Measurements from ENCODE around the gene SARS1.

Gene SARS1

DNA sequence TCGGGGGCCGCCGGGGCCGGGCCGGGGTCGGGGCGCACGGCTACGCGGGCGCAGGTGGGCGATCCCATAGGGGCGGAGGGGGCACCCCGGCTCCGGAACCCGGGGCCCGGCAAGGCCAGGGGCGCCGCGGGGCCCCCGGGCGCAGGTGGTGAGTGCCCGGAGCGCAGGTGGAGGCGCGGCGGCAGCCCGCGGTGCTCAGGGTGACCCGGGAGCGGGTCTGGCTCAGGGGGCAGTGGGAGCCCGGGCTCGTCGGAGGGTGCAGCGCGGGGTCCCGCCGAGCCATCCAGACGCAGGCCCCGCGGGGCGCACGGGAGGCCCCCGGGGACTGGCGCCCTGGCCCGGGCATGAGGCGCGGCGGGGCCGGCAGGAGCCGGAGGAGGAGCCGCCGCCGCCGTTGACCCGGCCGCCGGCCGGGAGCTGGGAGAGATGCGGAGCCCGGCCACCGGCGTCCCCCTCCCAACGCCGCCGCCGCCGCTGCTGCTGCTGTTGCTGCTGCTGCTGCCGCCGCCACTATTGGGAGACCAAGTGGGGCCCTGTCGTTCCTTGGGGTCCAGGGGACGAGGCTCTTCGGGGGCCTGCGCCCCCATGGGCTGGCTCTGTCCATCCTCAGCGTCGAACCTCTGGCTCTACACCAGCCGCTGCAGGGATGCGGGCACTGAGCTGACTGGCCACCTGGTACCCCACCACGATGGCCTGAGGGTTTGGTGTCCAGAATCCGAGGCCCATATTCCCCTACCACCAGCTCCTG lies 36.1 kb downstream of the SARS1 start:
- H3K27me3 Mint-ChIP-seq: peaks cover 29% of the 10 kb centered on the region

DNA sequence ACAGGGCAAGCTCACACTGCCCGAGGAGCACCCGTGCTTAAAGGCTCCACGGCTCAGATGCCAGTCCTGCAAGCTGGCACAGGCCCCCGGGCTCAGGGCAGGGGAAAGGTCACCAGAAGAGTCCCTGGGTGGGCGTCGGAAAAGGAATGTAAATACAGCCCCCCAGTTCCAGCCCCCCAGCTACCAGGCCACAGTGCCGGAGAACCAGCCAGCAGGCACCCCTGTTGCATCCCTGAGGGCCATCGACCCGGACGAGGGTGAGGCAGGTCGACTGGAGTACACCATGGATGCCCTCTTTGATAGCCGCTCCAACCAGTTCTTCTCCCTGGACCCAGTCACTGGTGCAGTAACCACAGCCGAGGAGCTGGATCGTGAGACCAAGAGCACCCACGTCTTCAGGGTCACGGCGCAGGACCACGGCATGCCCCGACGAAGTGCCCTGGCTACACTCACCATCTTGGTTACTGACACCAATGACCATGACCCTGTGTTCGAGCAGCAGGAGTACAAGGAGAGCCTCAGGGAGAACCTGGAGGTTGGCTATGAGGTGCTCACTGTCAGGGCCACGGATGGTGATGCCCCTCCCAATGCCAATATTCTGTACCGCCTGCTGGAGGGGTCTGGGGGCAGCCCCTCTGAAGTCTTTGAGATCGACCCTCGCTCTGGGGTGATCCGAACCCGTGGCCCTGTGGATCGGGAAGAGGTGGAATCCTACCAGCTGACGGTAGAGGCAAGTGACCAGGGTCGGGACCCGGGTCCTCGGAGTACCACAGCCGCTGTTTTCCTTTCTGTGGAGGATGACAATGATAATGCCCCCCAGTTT lies 36.9 kb downstream of the SARS1 start:
- H3K27ac Mint-ChIP-seq: no peak overlapping the region
- H3K27me3 Mint-ChIP-seq: peaks cover 28% of the 10 kb centered on the region
- H3K9me3 Mint-ChIP-seq: no peaks in the 10 kb centered on the region
- DNase-seq (no peak), ATAC-seq (no peak)
- H3K4me1 Mint-ChIP-seq: peaks cover 35% of the 10 kb centered on the region
- H3K4me3 Mint-ChIP-seq: peak overlapping the region; percentile 35 to 57

More for the DNA sequence above, 36.1 kb downstream of the SARS1 start:
- ATAC-seq (peak; percentile 66), DNase-seq (peak in 1 of 2 donors; percentile 29)
- H3K4me3 Mint-ChIP-seq: peak overlapping the region; percentile 35 to 57
- H3K27ac Mint-ChIP-seq: no peak overlapping the region
- peaks cover 35% of the 10 kb centered on the region for H3K4me1 Mint-ChIP-seq
- no peaks in the 10 kb centered on the region for H3K9me3 Mint-ChIP-seq

DNA sequence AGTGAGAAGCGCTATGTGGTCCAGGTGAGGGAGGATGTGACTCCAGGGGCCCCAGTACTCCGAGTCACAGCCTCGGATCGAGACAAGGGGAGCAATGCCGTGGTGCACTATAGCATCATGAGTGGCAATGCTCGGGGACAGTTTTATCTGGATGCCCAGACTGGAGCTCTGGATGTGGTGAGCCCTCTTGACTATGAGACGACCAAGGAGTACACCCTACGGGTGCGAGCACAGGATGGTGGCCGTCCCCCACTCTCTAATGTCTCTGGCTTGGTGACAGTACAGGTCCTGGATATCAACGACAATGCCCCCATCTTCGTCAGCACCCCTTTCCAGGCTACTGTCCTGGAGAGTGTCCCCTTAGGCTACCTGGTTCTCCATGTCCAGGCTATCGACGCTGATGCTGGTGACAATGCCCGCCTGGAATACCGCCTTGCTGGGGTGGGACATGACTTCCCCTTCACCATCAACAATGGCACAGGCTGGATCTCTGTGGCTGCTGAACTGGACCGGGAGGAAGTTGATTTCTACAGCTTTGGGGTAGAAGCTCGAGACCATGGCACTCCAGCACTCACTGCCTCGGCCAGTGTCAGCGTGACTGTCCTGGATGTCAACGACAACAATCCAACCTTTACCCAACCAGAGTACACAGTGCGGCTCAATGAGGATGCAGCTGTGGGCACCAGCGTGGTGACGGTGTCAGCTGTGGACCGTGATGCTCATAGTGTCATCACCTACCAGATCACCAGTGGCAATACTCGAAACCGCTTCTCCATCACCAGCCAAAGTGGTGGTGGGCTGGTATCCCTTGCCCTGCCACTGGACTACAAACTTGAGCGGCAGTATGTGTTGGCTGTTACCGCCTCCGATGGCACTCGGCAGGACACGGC lies 37.8 kb downstream of the SARS1 start:
- no peaks in the 10 kb centered on the region for H3K9me3 Mint-ChIP-seq
- DNase-seq (no peak), ATAC-seq (no peak)
- H3K27me3 Mint-ChIP-seq: peaks cover 28% of the 10 kb centered on the region
- H3K27ac Mint-ChIP-seq: no peak overlapping the region
- H3K4me1 Mint-ChIP-seq: peaks cover 35% of the 10 kb centered on the region
- no peak overlapping the region for H3K4me3 Mint-ChIP-seq

DNA sequence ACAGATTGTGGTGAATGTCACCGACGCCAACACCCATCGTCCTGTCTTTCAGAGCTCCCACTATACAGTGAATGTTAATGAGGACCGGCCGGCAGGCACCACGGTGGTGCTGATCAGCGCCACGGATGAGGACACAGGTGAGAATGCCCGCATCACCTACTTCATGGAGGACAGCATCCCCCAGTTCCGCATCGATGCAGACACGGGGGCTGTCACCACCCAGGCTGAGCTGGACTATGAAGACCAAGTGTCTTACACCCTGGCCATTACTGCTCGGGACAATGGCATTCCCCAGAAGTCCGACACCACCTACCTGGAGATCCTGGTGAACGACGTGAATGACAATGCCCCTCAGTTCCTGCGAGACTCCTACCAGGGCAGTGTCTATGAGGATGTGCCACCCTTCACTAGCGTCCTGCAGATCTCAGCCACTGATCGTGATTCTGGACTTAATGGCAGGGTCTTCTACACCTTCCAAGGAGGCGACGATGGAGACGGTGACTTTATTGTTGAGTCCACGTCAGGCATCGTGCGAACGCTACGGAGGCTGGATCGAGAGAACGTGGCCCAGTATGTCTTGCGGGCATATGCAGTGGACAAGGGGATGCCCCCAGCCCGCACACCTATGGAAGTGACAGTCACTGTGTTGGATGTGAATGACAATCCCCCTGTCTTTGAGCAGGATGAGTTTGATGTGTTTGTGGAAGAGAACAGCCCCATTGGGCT lies 38.6 kb downstream of the SARS1 start:
- Mint-ChIP-seq H3K27ac (no peak overlapping the region), H3K4me3 (no peak overlapping the region), H3K4me1 (peaks cover 38% of the 10 kb centered on the region), H3K27me3 (peaks cover 21% of the 10 kb centered on the region), H3K9me3 (no peaks in the 10 kb centered on the region)
- ATAC-seq (no peak), DNase-seq (no peak)

DNA sequence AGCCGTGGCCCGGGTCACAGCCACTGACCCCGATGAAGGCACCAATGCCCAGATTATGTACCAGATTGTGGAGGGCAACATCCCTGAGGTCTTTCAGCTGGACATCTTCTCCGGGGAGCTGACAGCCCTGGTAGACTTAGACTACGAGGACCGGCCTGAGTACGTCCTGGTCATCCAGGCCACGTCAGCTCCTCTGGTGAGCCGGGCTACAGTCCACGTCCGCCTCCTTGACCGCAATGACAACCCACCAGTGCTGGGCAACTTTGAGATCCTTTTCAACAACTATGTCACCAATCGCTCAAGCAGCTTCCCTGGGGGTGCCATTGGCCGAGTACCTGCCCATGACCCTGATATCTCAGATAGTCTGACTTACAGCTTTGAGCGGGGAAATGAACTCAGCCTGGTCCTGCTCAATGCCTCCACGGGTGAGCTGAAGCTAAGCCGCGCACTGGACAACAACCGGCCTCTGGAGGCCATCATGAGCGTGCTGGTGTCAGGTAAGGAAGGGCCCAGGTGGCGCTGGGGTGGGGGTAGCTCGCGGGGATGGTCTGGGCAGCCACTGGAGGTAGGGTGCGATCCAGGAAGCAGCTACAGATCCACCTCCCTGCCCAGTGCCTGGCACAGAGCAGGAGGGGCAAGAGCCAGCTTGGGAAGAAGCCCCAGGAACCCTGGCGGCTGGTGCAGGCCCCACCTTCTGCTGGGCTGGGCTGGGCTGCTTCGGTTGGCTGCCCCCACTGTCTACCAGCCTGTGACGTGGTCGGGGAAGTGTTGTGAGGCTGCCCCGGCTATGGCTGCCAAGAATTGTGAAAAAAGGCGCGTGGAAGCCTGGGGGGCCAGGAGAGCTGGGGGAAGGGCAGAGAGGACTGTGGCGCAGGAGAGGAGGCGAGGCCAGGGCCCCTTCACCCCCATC lies 39.4 kb downstream of the SARS1 start:
- no peak overlapping the region for H3K4me3 Mint-ChIP-seq
- no peaks in the 10 kb centered on the region for H3K9me3 Mint-ChIP-seq
- DNase-seq (no peak), ATAC-seq (no peak)
- peaks cover 44% of the 10 kb centered on the region for H3K4me1 Mint-ChIP-seq
- H3K27me3 Mint-ChIP-seq: peaks cover 13% of the 10 kb centered on the region
- H3K27ac Mint-ChIP-seq: no peak overlapping the region

DNA sequence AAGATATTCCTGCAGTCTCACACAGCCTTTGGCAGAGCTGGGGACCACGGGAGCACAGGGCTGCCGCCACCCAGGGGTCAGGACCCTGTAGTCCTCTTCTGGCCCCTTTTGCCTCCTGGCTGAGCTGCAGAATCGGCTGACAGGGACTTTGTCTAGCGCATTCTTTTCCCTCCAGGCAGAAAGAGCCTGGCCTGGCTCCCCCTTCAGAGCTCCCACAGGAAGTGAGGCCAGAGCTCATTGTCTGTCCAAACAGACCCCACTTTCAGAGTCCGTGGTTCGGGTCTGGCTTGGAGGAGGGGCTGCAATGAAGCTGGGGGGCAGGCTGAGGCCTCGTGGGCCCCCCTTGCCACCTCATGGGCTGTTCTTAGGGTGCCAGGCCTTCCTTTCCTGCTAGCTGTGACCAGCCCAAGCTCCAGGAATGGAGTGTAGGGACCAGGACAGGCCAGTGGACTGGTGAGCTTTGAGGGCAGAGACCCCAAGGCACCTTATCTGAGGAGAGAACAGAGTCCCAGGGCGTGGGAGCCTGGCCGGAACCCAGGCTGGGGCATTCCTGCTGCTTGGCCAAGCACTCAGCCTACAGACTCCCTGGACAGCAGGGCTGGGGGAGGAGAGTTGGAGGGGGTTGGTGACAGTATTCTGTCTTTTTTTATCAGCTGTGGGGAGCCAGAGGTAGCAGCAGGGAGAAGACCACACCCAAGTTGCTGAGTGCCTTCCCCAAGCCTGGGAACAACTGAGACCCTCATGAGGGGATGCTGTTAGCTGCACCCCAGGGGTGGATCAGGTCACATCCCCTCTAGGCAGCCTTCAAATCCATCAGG lies 40.3 kb downstream of the SARS1 start:
- peaks cover 12% of the 10 kb centered on the region for H3K27me3 Mint-ChIP-seq
- no peaks in the 10 kb centered on the region for H3K9me3 Mint-ChIP-seq
- no peak for ATAC-seq
- no peak overlapping the region for H3K4me3 Mint-ChIP-seq
- H3K27ac Mint-ChIP-seq: peak overlapping the region; percentile 57 to 64
- DNase-seq: no peak
- H3K4me1 Mint-ChIP-seq: peaks cover 40% of the 10 kb centered on the region

DNA sequence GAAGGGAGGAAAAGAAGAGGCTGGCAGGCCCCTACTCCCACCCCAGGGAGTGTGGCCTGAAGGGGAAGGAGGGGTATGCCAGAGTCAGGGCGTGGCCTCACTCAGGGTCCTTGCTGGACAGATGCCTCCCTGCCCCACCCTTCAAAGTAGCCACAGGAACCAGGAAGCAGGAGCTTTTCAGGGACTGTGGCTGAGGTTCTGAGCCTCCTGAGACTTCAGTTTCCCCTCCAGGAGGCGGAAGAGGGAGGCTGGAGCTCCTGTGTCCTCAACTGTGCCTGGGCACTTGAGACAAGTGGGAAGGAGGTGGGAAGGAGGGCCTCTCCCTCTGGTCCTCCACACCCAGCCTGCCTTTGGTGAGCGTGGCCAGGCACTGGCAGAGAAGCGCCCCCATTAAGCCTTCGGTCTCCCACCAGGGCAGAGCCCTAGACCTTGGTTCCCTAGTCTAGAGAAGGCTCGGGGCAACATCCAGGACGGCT lies 40.9 kb downstream of the SARS1 start:
- no peak overlapping the region for H3K27ac Mint-ChIP-seq
- DNase-seq: no peak
- no peaks in the 10 kb centered on the region for H3K9me3 Mint-ChIP-seq
- no peak for ATAC-seq
- H3K4me1 Mint-ChIP-seq: peaks cover 37% of the 10 kb centered on the region
- peaks cover 12% of the 10 kb centered on the region for H3K27me3 Mint-ChIP-seq
- H3K4me3 Mint-ChIP-seq: no peak overlapping the region

DNA sequence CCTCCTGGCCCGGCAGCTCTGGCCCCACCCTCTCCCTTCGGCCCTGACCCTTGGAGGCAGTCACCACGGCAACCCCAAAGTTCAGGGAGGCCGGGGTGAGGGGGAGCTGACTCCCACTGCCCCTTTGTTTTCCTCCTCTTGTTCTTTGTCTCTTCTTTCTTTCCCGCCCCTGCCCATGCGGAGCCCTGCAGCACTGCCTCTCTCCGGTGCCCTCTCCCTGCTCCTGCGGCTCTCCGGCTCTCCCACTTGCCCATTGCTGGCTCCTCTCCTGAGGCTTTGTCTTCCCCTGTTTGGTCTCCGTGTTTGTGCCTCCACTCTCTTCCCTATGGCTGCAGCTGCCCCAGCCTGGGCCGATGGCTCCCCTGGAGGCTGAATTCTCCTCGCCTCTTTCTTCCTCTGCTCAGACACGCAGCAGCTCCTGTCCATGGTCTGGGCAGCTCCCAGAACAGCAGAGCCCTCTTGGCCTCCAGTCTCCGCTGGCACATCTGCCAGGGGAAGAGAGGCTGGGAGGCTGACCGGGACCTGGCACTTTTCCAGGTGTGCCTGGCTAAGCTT lies 41.5 kb downstream of the SARS1 start:
- Mint-ChIP-seq H3K4me1 (peaks cover 36% of the 10 kb centered on the region), H3K9me3 (no peaks in the 10 kb centered on the region), H3K27me3 (peaks cover 11% of the 10 kb centered on the region), H3K27ac (no peak overlapping the region), H3K4me3 (no peak overlapping the region)
- ATAC-seq (no peak), DNase-seq (no peak)

DNA sequence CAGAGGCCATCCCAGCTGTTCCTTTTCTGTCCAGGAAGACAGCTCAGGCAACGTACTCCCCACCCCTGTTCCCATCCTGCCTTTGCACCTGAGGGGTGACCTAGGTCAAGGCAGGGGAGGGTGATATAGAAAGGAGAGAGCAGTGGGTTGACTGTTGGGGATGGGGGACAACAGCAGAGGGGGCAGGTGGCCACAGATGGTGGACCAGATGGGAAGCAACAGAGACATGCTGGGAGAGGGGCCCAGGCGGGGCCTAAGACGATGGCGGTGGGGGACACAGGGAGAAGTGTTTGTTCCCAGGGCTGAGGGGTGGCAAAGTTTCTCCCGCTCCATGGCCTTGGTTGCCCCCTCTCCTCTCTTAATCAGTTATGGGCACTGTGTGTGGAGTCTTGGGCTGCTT lies 42.0 kb downstream of the SARS1 start:
- no peak for ATAC-seq

DNA sequence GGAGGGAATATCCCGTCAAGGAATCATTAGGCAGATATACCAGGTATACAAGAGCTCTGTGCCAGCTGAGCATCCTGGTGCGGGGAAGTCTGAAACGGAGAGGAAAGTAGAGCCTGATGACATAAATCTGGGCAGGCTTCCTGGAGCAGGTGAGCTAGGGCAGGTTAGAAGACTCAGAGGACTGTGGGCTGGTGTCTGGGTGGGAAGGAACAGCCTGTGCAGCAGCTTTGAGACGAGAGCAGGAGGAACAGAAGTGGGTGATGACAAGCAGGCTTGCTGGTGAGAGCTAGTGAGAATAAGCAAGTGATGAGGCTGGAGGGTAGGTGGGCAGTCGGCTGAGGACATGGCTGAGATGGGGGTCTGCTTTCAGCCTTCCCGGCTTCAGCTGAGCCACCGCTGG lies 42.4 kb downstream of the SARS1 start:
- H3K4me3 Mint-ChIP-seq: no peak overlapping the region
- peaks cover 27% of the 10 kb centered on the region for H3K4me1 Mint-ChIP-seq

More for the DNA sequence above, 42.0 kb downstream of the SARS1 start:
- Mint-ChIP-seq H3K9me3 (no peaks in the 10 kb centered on the region), H3K4me1 (peaks cover 31% of the 10 kb centered on the region), H3K27me3 (peaks cover 6% of the 10 kb centered on the region), H3K4me3 (no peak overlapping the region), H3K27ac (peak overlapping the region in 1 of 2 donors; percentile 74)
- DNase-seq: no peak

DNA sequence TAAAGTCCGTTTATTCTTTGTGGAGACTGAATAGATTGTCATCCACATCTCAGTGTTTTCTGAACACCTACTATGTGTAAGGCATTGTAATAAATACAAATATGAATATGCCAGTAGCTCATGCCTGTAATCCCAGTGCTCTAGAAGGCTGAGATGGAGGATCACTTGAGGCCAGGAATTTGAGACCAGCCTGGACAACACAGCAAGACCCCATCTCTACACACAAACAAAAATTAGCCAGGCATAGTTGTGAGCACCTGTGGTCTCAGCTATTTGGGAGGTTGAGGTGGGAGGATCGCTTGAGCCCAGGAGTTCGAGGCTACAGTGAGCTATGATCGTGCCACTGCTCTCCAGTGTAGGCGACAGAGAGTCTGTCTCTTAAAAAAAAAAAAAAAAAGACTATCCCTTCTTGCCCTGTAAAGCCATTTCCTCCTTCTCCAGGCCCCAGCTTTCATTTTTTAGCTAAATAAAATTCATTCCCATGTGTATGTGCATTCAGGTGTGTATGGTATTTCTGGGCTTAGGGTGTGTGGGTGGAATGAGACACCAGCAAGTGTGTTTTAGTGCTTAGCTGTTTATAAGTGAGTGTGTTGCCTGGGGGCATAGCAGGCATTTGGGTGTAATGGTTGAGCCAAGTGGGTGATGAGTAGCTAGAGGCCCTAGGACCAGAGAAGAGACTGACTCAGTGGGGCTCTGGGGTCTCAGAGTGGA lies 43.4 kb downstream of the SARS1 start:
- ATAC-seq (no peak), DNase-seq (no peak)
- no peak overlapping the region for H3K27ac Mint-ChIP-seq

More for the DNA sequence above, 42.4 kb downstream of the SARS1 start:
- no peak for DNase-seq
- Mint-ChIP-seq H3K27me3 (peaks cover 2% of the 10 kb centered on the region), H3K27ac (no peak overlapping the region), H3K9me3 (no peaks in the 10 kb centered on the region)
- ATAC-seq: no peak

DNA sequence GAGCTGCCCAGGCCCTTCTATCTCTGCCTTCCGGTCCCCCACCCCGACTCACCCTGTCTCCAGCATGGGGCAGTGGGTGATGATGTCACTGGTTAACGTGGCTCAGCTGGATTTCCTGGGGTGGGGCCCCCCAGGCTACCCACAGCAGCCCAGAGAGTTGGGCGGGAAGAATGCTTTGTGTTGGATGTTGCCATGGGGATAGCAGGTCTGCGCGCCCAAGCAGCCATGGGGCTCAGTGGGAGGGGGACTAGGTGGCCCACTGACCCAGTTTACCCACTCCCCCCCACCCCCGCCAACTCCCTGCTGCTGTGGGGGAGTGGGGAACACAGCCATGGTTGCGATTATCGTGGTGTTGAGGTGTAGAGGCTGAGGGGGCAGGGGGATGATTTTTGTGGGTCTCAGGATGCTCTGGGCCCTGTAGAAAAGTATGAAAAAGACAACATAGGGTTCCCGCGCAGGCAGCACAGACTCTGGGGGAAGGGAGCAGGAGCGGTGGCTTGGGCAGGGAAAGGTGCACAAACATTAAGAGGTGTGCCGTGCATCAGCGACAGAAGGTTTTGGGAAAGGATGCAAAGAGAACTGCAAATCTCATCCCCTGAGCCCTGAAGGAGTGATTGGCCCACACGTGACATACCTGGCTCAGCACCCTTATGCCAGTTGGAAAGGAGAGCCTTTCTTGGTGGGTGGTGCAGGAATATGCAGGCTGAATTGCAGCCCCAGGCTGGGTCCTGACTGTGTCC lies 44.1 kb downstream of the SARS1 start:
- ATAC-seq: no peak
- H3K4me1 Mint-ChIP-seq: peaks cover 21% of the 10 kb centered on the region
- H3K27ac Mint-ChIP-seq: no peak overlapping the region
- DNase-seq: no peak
- no peaks in the 10 kb centered on the region for H3K9me3 Mint-ChIP-seq
- H3K27me3 Mint-ChIP-seq: no peaks in the 10 kb centered on the region
- H3K4me3 Mint-ChIP-seq: no peak overlapping the region

More for the DNA sequence above, 43.4 kb downstream of the SARS1 start:
- Mint-ChIP-seq H3K9me3 (no peaks in the 10 kb centered on the region), H3K27me3 (no peaks in the 10 kb centered on the region), H3K4me3 (no peak overlapping the region), H3K4me1 (peaks cover 21% of the 10 kb centered on the region)

All from stimulated activated naive CD8-positive, alpha-beta T cell treated with anti-CD3 and anti-CD28 coated beads, Interleukin-15, amount 100 ng/mL, for 72 hours (primary cell).